CD4-positive, alpha-beta T cell treated with Interferon alpha-2 for 1 hour (primary cell): ENCODE data around the gene LAYN.

ENCODE experiments used
- DNase-seq, 2 donors: peaks; one replicate each; pipeline ENCODE4 v3.0.0-alpha.2; 2020 to 2022

Gene LAYN

DNA sequence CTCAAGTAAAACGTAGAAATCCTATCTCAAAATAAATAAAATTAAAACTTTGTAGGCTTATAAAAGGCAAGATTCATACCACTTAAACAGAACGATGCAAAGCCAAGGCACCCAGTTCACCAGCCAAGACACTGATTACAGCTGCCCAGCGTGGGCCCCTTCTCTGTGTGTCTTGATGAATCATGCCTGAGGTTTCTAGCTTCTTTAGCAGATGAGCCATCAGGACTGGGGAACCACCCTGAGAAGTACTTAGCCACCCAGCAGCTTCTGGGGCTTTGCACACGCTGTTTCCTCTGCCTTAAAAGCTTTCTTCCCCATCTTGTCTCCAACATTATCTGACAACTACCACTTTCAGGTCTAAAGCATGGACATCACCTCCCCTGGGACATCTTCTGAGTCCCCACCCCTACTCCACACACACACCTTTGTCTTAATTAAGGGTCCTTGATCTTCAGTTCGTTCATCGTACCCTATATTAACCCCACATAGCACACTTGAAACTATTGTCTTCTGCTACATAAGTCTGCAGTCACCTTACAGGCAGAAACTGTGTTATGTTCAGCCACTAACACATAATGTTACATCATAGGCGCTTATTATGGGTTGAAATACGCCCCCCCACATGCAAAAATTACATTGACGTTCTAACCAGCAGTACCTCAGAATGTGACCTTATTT lies 8.7 kb upstream of the LAYN start:
- DNase-seq: peak in 1 of 2 donors; percentile 26

GRCh38 chr11:111532365-111532709 lies 8.2 kb upstream of the LAYN start:
- DNase-seq: no peak

GRCh38 chr11:111535281-111535680 lies 5.2 kb upstream of the LAYN start:
- no peak for DNase-seq

- DNase-seq: no peak
Observed at GRCh38 chr11:111537336-111537860, 3.1 kb upstream of the LAYN start.

DNA sequence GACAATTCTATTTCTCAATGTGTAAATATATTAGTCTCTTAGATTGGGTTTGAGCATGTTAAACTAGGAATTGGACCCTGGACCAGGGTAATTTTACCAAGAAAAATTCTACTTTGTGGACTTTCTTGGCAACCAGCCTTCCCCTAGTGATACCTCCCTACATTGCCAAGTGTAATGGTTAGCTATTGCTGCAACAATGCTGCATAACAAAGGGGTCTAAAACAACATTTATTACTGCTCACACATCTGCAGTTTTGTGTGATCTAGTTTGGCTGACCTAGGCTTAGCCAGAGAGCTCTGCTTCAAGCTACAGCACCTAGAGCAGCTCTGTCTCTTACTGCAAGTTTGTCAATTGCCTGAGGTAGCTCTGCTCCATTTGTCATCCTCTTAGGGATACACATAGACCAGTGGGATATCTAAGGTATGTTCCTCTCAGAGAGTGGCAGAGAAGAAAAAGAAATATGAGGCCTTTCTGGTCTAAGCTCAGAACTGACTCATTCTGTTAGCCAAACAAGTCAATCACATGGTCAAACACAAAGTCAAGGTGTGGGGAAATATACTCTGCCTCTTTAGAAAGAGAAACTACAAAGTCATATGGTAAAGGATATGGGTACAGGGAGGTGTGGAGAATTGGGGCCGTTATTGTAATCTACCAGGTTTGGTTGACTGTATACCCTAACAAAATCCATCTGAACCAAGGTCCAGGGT lies 2.0 kb upstream of the LAYN start:
- DNase-seq: no peak

DNA sequence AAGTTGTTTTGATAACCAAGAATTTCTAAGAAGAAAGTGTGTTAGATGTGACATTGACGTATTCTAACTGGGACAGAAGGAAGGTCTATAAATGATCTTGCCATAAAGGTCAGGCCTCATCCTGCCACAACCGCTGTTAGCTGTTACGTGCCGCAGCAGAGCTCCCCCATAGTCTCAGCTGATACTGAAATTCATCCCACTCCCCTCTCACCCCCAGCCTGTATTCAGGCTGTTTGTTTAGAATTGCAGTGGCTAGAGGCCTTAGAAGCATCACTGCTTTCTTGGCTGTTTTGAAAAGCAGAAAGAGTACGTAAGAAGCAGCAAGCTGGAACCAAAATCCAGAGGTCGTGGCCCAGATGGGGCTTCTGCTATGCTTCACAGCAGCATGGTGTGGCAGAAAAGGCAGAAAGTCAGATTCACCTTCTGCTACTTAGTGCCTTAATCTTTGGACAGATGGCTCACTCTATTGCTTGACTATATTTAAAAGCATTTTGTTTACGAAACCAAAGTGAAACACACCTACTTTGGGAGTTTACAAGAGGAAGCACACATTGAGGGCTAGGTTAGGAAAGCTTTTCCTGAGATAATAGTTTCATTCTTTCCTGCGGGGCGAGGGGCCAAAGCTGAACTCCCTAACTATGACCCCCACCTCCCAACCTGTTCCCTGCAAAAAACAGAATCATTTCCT lies 950 bp upstream of the LAYN start:
- no peak for DNase-seq

GRCh38 chr11:111540937-111541253 lies 375 bp downstream of the LAYN start:
- no peak for DNase-seq

- DNase-seq: peak in 1 of 2 donors; percentile 14
Observed at GRCh38 chr11:111541254-111542061, 938 bp downstream of the LAYN start.

DNA sequence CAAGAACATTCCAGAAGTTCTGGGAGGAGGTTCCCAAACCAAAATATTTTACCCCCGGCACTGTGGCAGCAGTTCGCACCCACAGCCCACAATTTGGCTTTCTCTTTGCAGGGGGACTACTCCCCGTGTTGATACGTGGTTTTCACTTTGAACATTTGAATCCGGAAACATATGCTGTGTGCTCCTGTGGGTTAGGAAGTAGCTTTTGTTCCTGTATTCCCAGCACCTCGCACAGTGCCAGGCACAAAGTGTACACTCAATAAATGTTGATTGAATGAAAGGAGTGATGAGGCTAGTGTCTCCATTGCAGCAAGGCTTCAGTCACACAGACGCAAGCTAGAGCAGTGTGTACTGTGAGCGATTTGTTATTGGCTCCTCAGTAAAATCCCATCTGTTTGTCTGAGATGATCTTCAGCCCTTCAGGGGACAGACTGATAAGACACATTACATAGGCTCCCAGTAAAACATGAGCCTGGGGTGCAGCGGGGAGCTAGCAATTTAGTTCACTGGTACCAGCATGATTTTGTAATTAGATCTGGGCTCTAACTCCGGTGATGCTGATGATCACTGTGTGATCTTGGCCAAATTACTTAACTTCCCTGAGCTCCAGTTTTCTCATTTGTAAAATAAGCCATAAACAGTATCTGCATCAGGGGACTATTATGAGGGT lies 2.2 kb downstream of the LAYN start:
- DNase-seq: no peak

DNA sequence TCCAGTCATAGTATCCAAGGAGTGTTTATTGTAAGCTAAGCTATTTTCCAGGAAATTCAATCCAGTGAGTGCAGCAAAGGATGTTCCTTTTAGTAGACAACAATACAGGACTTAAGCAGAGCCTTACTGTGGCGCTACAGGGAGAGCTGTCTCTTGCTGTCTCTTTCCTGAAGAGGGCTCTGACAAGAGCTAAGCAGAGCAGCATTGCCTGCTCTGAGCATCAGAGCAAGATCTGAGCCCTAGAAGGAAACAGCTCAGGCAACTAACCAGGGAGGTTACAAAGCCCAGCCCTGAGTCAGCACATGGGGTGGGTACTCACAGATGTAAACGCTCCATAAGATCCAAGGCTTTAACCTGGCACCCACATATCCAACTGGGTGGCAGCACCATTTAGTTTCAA lies 8.0 kb downstream of the LAYN start:
- no peak for DNase-seq

GRCh38 chr11:111549196-111549868 lies 8.8 kb downstream of the LAYN start:
- no peak for DNase-seq

GRCh38 chr11:111549869-111550203 lies 9.3 kb downstream of the LAYN start:
- DNase-seq: no peak

- no peak for DNase-seq
Observed at GRCh38 chr11:111550258-111550657, 9.7 kb downstream of the LAYN start.

DNA sequence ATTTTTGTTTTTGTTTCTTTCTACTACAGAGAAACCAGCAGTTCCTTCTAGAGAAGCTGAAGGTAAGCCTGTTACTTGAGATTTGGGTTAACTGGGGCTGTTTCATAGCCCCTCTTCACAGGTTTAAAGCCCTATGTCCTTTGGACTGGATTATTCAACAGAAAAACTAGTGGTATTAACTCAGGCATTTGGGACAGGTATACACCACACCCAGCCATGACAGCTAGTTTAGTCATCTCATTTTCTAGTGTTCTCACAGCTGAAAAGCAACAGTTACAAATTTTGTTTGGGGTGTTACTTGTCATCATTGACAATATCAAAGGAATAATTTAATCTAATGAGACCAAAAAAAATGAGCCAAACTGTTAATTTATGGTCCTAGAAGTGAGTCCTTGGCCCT lies 14.0 kb downstream of the LAYN start:
- no peak for DNase-seq

DNA sequence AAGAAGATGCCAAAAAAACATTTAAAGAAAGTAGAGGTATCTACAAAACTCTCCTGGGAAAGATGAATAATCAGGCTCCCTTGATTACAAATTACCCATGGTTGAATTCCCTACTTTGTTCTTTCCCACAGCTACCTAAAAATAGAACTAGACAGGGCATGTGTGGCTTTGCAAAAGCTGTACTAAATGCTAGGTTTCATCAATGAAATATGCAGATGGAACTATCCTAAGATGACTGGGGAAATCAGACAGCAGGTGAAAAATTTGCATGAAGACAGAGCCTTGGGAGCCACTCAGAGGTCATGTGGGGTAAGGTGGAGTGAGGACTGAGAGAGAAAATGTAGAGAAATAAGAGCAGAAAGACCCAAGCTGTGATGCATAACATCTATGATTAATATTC lies 14.7 kb downstream of the LAYN start:
- no peak for DNase-seq

GRCh38 chr11:111557425-111558111 lies 17.0 kb downstream of the LAYN start:
- DNase-seq: no peak

- DNase-seq: no peak
Observed at GRCh38 chr11:111559800-111560464, 19.4 kb downstream of the LAYN start.

- no peak for DNase-seq
Observed at GRCh38 chr11:111560800-111561199, 20.3 kb downstream of the LAYN start.

DNA sequence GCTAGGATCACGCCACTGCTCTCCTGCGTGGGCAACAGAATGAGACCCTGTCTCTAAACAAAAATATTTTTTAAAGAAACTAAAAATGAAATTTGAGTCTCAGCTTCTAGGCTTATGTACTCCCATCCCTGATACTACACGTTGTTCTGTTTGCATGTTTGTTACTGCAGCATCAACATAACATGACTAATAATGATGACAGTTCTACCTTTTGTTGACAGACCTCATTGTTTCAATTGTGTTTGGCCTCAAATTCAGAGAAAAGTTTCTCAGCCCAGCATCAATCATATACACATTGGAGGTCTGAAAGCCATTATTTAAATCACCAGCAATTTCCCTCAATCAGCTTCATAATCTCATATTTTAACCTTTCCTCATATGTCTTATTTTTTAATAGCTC lies 20.8 kb downstream of the LAYN start:
- no peak for DNase-seq

- DNase-seq: no peak
Observed at GRCh38 chr11:111561791-111562325, 21.3 kb downstream of the LAYN start.
